Peyer's patch (tissue), 4 donors: ENCODE results near the gene SPIB. TPM values are rescaled to one million over a fixed set of nuclear protein-coding genes. Genes with fewer than 3 reads are reported as not detected.

Experiments
- DNase-seq, 3 donors: peaks; one replicate each; pipeline ENCODE4 v3.0.0-alpha.2; 2017 to 2019
- H3K27ac ChIP-seq, 4 donors: fragments of 200-600 bp; sonication (generic); one replicate each; pipeline ENCODE4 v1.5.1; 2016 to 2019
- H3K27me3 ChIP-seq, 2 donors: fragments of 200-600 bp; sonication (generic); one replicate each; pipeline ENCODE4 v1.5.1; 2019
- H3K36me3 ChIP-seq, 3 donors: fragments of 200-600 bp; sonication (generic); one replicate each; pipeline ENCODE4 v1.5.1; 2016 to 2019
- H3K4me1 ChIP-seq, 4 donors: fragments of 200-600 bp; sonication (generic); one replicate each; pipeline ENCODE4 v1.5.1; 2016 to 2019
- H3K4me3 ChIP-seq, 4 donors: fragments of 200-600 bp; sonication (generic); 1 replicate in 3 of 4; 2 replicates in 1 of 4; pipeline ENCODE4 v1.5.1; 2016 to 2019; ENCODE audit warnings: mild to moderate bottlenecking in 1 of 4
- H3K9me3 ChIP-seq, 4 donors: fragments of 200-600 bp; sonication (generic); one replicate each; pipeline ENCODE4 v1.5.1; 2016 to 2019; ENCODE audit warnings: mild to moderate bottlenecking in 1 of 4
- CTCF ChIP-seq, 6 experiments: fragments of 450-650 bp in 4 of 6; fragments of 200-600 bp in 2 of 6; sonication (generic) in 1 of 6; IDR thresholded peaks; one replicate each; pipeline ENCODE4 v1.5.1; 2017 to 2019; ENCODE audit warnings: antibody characterized with exemption in 6 of 6, mild to moderate bottlenecking in 3 of 6, moderate library complexity in 1 of 6
- POLR2A ChIP-seq, 2 donors: fragments of 450-650 bp; IDR thresholded peaks; one replicate each; pipeline ENCODE4 v1.5.1; 2017; ENCODE audit warnings: antibody characterized with exemption in 2 of 2, mild to moderate bottlenecking in 2 of 2, moderate library complexity in 2 of 2
- total RNA-seq, 4 donors: library from RNA; depleted of rRNA; stranded (reverse); fragments of >200 nt; gene quantifications; one replicate each; pipeline ENCODE4 v1.1.0, GENCODE V29; 2016

SPIB gene
- total RNA-seq, 4 donors from 2014 or later = 20.3 to 62.7 (median 24.4) TPM

- H3K27ac ChIP-seq = no peak overlapping the region
- no peak for DNase-seq
- no peaks in the 10 kb centered on the region for H3K4me1 ChIP-seq
- H3K36me3 ChIP-seq = no peaks in the 10 kb centered on the region
- no peaks in the 10 kb centered on the region for H3K27me3 ChIP-seq
- H3K4me3 ChIP-seq = no peak overlapping the region
- H3K9me3 ChIP-seq = no peaks in the 10 kb centered on the region
- no peak for TF ChIP-seq POLR2A (IDR thresholded peaks at IDR 0.05)
- no peak for TF ChIP-seq CTCF (IDR thresholded peaks at IDR 0.05)
These were observed 25.3 kb downstream of the SPIB start for GRCh38 chr19:50444059-50444458.

GRCh38 chr19:50447053-50447452 is 28.3 kb downstream of the SPIB start:
- no peaks in the 10 kb centered on the region for H3K4me1 ChIP-seq
- DNase-seq = no peak
- TF ChIP-seq CTCF (IDR thresholded peaks at IDR 0.05) (no peak), POLR2A (IDR thresholded peaks at IDR 0.05) (no peak)

GRCh38 chr19:50447750-50448149 is 29.0 kb downstream of the SPIB start:
- H3K27ac ChIP-seq = no peak overlapping the region
- no peak for DNase-seq
- TF ChIP-seq POLR2A (IDR thresholded peaks at IDR 0.05) (no peak), CTCF (IDR thresholded peaks at IDR 0.05) (no peak)
- no peaks in the 10 kb centered on the region for H3K27me3 ChIP-seq
- no peaks in the 10 kb centered on the region for H3K36me3 ChIP-seq
- no peak overlapping the region for H3K4me3 ChIP-seq
- H3K4me1 ChIP-seq = no peaks in the 10 kb centered on the region
- H3K9me3 ChIP-seq = no peaks in the 10 kb centered on the region

More at GRCh38 chr19:50447053-50447452, 28.3 kb downstream of the SPIB start:
- no peaks in the 10 kb centered on the region for H3K36me3 ChIP-seq
- no peak overlapping the region for H3K4me3 ChIP-seq
- H3K9me3 ChIP-seq = no peaks in the 10 kb centered on the region
- no peak overlapping the region for H3K27ac ChIP-seq
- no peaks in the 10 kb centered on the region for H3K27me3 ChIP-seq

- TF ChIP-seq CTCF (IDR thresholded peaks at IDR 0.05) (no peak), POLR2A (IDR thresholded peaks at IDR 0.05) (no peak)
- H3K27ac ChIP-seq = no peak overlapping the region
These were observed 30.6 kb downstream of the SPIB start for GRCh38 chr19:50449236-50449899.

GRCh38 chr19:50450369-50451222 is 31.9 kb downstream of the SPIB start:
- Histone ChIP-seq H3K9me3 (no peaks in the 10 kb centered on the region), H3K4me1 (no peaks in the 10 kb centered on the region), H3K36me3 (no peaks in the 10 kb centered on the region), H3K4me3 (no peak overlapping the region), H3K27ac (no peak overlapping the region), H3K27me3 (no peaks in the 10 kb centered on the region)
- TF ChIP-seq CTCF (IDR thresholded peaks at IDR 0.05) (no peak), POLR2A (IDR thresholded peaks at IDR 0.05) (no peak)
- no peak for DNase-seq

More at GRCh38 chr19:50449236-50449899, 30.6 kb downstream of the SPIB start:
- no peaks in the 10 kb centered on the region for H3K27me3 ChIP-seq
- H3K36me3 ChIP-seq = no peaks in the 10 kb centered on the region
- no peaks in the 10 kb centered on the region for H3K4me1 ChIP-seq
- no peak overlapping the region for H3K4me3 ChIP-seq
- DNase-seq = no peak
- no peaks in the 10 kb centered on the region for H3K9me3 ChIP-seq
